ENCODE data around the gene ERC1.

DNA sequence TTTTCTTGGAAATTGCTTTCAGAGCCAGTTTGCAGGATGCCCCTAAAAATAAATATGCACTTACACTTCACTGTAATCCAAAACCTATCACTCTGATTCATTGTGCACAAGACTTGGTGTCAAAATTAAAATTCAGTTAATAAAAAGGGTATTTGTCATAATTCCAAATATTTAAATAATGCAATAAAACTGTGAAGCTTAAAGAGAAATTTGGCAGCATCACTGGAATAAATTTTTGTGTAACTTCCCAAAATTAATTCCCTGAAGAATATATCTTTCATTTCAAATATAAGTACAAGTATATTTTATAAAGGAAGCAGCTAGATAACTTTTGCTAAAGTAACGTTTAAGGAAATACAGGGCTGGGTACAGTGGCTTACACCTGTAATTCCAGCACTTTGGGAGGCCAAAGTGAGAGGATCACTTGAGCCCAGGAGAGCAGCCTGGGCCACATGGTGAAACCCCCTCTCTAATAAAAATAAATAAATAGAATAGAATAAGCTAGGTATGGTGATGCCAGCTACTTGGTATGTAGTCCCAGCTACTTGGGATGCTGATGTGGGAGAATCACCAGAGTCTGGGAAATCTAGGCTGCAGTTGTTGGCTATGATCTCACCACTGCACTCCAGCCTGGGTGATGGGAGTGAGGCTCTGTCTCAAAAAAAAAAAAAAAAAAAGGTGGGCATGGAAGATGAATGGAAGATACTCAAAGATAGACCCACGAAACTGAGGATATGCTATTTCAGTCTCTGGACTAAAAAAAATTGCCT, 369.6 kb downstream of the ERC1 start:
- TF ChIP-seq CTCF (IDR thresholded peaks at IDR 0.05) (no peak), POLR2A (IDR thresholded peaks at IDR 0.05) (no peak), POLR2AphosphoS5 (IDR thresholded peaks at IDR 0.05; ENCODE audit: insufficient read depth in 1 of 2, low read depth in 1 of 2) (no peak)

Data from vagina (tissue), 2 donors.